LNCaP clone FGC (cell line): ENCODE data around the gene HUNK.

Experiments
- DNase-seq: peaks from one replicate; pipeline ENCODE4 v3.0.0-alpha.2; 2011; ENCODE audit warnings: low read depth
- H3K4me3 ChIP-seq: 2 replicates; pipeline ENCODE4 v1.5.1; 2011; ENCODE audit warnings: mild to moderate bottlenecking, low read depth, low read length, control low read depth
- CTCF ChIP-seq: IDR thresholded peaks from 2 replicates; pipeline ENCODE4 v1.5.1; 2012; ENCODE audit warnings: mild to moderate bottlenecking; ENCODE audit not compliant: control insufficient read depth, insufficient read depth; ENCODE audit errors: extremely low read depth

The HUNK gene

GRCh38 chr21:31983554-31983953 lies 110.7 kb downstream of the HUNK start:
- no peak overlapping the region for H3K4me3 ChIP-seq
- DNase-seq: no peak
- TF ChIP-seq CTCF: no peak

- no peak for TF ChIP-seq CTCF
- DNase-seq: no peak
- H3K4me3 ChIP-seq: no peak overlapping the region
Observed at GRCh38 chr21:31985398-31985797, 112.6 kb downstream of the HUNK start.

GRCh38 chr21:31986035-31986856 lies 113.4 kb downstream of the HUNK start:
- no peak overlapping the region for H3K4me3 ChIP-seq
- TF ChIP-seq CTCF: no peak

GRCh38 chr21:31987696-31988095 lies 114.9 kb downstream of the HUNK start:
- no peak for TF ChIP-seq CTCF
- DNase-seq: no peak
- no peak overlapping the region for H3K4me3 ChIP-seq

More at GRCh38 chr21:31986035-31986856, 113.4 kb downstream of the HUNK start:
- no peak for DNase-seq

- no peak for TF ChIP-seq CTCF
- no peak overlapping the region for H3K4me3 ChIP-seq
- DNase-seq: no peak
Observed at GRCh38 chr21:31988492-31989290, 115.9 kb downstream of the HUNK start.

- peak; percentile 18; the same call in 1 of the 2 replicates for TF ChIP-seq CTCF
- H3K4me3 ChIP-seq: no peak overlapping the region
- DNase-seq: no peak
Observed at GRCh38 chr21:31991356-31992331, 118.8 kb downstream of the HUNK start.
